SW480 (cell line): ENCODE data around the gene TMED10.
"Not testable (repeated sequence)": the region's sequence is repeated elsewhere in the genome, so short reads cannot be mapped to it uniquely, and the experiment has no call there.

Source experiments
- DNase-seq: peaks from one replicate; pipeline ENCODE4 v3.0.0-alpha.2; 2016; ENCODE audit warnings: low spot score

TMED10 gene

DNA sequence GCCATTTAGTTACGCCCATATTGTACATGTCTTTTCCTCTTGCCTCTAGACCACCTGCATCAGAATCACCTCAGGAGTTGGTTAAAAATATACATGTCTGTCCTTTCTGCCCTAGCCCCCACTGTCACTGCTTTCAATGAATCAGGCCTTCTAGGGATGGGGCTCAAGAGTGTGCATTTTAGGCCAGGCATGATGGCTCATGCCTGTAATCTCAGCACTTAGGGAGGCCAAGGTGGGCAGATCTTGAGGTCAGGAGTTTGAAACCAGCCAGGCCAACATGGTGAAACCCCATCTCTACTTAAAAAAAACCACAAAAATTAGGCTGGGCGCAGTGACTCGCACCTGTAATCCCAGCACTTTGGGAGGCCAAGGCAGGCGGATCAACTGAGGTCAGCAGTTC lies 13.6 kb upstream of the TMED10 start:
- no peak for DNase-seq

DNA sequence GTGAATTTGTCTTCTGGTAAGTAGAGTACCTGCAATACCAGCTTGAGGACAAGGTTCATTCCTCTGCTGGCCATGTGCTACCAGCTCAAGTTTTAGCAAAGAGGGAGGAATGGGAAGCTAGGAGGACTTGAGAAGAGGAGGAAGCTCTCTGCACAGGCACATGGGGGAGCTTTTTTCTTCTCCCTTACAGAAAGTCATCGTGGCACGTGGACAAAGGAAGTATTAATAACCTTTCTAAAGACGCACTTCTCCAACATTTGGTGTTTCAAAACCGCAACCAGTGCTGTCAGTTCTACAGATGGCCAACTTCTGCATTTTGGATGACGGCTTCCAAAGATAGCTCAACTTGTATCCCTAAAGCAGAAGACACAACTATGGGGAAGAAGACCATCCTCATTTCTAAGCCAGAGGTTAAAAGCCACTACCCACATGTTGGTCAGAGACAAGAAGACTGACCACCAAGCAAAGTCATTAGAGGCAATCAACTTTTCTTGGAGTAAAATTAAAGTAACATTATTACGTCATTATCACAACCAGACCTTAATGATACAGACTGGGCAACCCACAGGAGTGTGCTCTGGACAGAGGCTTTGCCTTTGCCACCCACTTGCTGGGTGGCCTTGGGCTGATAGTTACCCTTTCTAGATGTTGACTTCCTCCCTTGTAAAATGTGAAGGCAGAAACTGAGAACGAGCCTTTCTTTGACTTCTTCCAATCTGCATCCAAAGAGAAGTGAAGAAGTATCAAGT lies 12.3 kb upstream of the TMED10 start:
- DNase-seq: no peak

DNA sequence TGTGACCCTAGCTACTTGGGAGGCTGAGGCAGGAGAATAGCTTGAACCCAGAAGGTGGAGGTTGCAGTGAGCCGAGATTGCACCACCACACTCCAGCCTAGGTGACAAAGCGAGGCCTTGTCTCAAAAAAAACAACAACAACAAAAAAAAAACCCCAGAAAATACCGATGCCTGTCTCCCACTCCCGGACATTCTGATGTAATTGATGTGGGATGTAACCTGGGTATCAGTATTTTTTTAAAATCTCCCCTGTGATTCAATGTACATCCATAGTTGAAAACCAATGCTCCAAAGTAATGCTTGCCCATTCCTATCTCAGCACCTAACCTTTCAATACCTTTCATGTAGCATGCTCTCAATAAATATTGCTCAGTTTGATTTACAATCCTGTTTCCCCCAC lies 11.7 kb upstream of the TMED10 start:
- no peak for DNase-seq

DNA sequence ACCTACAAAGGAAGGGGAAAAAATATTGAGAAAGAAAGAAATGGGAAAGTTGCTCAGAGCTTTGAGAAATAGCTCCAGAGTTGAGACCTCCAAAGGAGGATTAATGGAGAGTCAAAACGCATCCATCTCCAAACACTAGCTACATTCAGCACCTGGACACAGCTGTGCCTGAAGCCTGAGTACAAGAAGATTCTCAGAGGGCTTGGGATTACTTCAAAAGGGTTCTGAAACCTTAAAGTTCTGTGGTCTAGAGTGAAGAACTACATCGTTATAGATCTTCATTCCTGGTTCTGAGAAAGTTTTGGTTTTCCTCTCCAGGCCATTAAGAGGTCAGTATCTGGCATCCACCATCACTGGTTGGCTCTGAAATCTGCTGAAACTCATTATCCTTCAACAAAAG lies 10.5 kb upstream of the TMED10 start:
- no peak for DNase-seq

DNA sequence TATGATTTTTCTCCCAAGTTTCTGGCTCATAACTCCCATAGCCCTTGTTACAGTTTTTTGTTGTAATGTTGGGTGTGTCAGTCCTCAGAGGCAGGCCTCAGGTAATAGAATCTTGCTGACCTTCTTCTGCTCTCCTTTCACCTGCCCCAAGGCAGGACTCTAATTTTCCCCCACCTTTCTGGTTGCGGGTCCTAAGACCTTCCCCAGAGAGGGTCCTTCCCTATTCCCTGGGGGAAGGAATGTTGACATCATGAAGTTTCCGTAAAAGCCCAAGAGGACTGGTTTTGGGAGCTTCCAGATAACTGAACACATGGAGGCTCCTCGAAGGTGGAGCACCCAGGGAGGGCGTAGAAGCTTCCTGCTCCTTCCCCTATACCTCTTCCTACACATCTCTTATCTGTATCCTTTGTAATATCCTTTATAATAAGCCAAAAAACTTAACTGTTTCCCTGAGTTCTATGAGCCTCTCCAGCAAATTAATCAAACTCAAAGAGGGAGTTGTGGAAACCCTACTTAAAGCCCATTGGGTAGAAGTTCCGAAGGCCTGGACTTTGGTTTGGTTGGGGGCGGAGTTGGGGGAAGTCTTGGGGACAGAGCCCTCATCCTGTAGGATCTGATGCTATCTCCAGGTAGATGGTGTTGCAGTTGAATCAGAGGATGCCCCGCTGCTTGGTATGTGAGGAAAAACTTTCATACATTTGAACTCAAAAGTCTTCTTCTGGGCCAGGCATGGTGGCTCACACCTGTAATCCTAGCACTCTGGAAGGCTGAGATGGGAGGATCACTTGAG lies 9.0 kb upstream of the TMED10 start:
- DNase-seq: no peak

DNA sequence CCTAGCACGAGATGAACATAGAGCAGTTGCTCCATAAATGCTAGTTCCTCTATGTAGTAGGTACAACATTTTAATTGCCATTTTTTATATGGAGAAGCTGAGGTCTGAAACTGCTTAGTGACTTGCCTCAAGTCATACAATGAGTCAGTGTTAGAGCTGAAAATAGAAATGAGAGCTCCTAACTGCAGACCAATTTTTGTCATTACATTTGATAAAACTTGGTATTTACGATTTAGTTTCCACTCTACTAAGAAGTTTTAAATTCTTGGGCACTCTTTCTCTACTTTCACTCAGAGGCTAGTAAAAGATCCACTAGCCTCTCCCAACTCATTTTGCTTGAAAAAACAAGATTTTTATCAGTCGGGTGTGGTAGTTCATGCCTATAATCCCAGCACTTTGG lies 8.1 kb upstream of the TMED10 start:
- DNase-seq: no peak

DNA sequence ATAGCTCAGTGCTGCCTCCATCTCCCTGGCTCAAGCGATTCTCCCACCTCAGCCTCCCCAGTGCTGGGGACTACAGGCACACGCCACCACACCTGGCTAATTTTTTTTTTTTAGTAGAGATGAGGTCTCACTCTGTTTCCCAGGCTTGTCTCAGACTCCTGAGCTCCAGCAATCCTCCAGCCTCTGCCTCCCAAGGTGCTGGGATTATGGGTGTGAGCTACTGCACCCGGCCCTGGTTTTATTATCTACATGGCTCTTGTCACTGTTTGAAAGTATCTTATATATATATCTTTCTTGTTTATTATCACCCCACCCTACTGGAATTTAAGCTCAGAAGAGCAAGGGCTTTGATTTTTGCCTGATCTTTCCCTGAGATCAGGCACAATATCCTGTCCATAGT lies 7.6 kb upstream of the TMED10 start:
- DNase-seq: no peak

DNA sequence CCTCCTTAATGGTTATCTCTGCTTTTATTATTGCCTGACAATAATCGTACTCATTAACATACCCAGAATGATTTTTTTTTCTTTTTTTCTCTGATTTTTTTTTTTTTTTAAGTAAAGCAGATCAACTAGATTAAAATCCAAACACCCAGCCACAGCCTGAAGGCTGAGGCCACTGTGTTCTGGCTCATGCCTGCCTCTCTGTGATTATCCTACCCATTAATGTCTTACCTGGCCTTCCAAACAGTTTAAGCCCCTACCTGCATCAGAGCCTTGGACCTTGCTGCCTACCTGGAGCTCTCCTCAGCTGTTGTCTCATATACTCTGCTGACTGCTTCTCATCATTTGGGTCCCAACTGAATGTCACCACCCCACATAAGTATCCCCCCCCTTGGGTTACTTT lies 6.8 kb upstream of the TMED10 start:
- DNase-seq: no peak

DNA sequence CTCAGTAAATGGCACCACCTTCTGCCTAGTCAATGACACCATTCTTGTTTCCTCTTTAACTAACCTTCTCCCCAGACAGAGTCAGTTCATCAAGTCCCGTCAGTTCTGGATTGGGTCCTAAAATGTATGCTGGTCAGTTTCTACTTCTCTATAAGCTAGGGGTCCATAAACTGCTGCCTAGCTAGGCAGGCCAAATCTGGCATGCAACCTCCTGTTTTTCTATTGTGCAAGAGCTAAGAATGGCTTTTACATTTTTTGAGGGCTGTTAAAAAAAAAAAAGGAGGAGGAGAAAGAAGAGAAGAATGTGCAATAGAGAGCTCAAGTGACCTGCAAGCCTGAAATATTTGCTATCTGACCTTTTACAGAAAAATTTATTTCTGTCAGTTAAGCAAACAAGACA lies 6.4 kb upstream of the TMED10 start:
- no peak for DNase-seq

DNA sequence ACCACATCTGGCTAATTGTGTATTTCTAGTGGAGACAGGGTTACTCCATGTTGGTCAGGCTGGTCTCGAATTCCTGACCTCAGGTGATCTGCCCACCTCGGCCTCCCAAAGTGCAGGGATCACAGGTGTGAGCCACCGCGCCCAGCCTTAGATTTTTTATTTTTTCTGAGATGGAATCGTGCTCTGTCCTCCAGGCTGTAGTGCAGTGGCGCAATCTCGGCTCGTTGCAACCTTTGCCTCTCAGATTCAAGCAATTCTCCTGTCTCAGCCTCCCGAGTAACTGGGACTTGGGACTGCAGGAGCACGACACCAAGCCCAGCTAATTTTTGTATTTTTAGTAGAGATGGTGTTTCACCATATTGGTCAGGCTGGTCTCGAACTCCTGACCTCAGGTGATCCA lies 5.8 kb upstream of the TMED10 start:
- not testable (repeated sequence) for DNase-seq

DNA sequence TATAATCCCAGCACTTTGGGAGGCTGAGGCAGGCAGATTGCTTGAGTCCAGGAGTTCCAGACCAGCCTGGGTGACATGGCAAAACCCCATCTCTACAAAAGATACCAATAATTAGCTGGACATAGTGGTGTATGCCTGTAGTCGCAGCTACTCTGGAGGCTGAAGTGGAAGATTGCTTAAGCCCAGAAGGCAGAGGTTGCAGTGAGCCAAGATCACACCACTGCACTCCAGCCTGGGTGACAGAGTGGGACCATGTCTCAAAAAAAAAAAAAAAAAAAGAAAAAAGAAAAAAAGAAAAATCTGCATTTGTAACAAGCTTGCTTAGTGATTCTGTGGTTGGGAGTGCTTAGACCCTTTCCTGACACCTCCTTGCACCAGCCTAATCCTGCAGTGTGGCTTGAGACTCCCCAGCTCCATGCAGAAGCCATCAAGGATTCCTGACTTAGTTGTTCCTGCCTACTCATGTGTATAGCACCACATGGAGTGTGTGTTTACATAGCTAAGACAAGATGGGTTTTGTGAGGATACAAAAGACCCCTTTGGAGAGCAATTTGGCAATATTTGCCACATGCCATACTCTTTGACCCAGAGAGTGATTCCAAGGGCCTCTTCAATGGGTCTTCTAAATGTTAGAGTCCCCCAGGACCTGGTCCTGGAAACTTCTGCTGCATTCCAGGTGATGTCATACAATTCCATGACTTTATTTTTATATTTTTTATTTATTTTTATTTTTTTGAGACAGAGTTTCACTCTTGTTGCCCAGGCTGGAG lies 5.1 kb upstream of the TMED10 start:
- DNase-seq: no peak

DNA sequence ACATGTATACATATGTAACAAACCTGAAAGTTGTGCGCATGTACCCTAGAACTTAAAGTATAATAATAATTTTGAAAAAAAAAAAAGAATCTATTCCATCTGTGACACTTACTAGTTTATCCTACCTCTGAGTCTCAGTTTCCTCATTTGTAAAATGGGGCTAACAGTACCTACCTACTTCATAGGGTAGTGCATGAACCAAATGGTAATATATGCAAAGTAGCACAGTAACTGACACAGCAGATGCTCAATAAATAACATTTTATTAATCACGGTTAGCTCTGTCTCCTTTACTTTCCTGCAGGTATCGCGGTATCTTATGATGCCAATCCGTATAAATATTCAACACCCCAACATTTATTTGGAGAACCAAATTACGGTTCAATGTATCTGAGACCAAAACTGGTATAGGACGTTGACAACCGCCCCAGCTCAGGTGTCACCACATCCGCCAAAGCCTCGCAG lies 703 bp downstream of the TMED10 start:
- no peak for DNase-seq

DNA sequence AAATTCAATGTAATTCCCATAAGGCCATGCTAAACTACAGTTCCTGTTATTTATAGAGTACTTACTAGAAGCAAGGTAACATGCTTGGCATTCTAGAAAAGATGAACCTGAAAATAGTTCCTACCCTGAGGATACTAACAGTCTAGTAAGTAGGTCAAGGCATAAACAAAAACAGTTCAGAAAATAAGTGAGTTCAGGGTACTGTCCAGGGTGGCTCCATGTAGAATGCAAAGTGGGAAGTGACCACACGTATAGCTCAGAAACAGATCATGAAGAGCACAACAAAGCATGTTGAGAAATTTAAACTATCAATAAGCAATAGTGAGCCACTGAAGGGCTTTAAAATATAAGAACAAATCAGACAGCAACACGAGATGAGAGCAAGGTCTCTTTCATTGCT lies 2.3 kb downstream of the TMED10 start:
- no peak for DNase-seq

DNA sequence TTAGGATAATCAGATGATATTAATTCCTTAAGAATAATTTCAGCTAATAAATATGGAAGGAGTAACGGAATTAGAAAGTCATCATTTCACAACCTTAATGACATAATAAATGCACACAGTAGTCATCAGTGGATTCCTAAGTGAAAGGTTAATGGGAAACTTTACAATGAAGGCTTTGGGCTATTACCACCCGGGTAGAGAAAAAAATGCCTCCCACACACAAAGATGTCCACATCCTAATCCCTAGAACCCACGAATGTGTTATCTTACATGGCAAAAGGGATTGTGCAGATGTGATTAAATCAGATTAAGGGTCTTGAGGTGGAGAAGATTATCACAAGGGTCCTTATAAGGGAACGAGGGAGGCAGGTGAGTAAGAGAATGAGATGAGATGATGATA lies 5.6 kb downstream of the TMED10 start:
- no peak for DNase-seq

DNA sequence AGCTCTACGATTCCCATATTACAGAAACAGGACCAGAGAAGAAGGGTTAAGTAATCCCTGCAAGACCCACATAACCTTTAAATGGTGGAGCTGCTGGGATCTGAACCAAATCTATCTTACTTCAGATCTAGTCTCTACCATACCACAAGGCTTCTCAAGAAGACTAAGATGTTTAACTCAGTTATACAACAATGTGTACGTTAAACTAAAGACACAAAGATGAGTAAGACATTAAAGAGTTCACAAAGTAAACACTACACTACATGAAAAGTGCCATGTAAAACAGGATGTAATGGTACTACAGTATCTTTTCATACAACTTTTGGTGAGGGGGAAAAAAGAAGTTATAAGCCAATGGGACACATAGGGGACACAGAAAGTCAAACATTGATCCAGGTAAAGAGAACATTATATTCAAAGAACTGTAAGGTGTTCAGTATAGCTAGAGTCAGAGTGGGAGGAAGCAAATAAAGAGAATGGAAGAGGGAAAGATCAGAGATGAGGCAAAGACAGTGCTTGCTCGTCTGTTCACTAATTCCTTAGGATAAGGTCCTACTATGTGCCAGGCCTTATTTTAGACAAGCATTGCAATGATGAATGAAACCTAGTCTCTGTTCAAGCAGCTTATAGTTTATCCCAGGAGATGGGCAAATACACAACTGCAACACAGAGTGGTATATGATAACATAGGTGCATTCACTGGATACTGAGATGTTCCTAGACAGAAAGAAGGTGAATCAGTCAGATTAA lies 7.7 kb downstream of the TMED10 start:
- no peak for DNase-seq

DNA sequence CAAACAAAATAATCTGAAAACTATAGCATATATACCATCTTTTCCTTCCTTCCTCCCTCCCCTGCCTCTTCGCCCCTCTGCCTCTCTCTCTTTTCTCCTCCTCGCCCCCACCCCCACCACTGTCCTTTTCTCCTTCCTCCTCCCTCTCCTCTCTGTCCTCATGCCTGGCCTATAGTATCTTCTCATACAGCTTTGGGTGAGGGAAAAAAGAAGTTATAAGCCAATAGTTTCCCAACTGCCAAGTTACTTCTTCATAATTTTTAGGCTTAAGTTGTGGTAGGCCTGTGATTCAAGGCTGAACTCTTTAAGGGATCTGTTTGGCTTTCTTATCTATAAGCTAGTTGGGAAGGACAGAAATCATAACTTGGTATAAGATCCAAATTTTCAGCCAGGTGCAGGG lies 9.1 kb downstream of the TMED10 start:
- DNase-seq: no peak

DNA sequence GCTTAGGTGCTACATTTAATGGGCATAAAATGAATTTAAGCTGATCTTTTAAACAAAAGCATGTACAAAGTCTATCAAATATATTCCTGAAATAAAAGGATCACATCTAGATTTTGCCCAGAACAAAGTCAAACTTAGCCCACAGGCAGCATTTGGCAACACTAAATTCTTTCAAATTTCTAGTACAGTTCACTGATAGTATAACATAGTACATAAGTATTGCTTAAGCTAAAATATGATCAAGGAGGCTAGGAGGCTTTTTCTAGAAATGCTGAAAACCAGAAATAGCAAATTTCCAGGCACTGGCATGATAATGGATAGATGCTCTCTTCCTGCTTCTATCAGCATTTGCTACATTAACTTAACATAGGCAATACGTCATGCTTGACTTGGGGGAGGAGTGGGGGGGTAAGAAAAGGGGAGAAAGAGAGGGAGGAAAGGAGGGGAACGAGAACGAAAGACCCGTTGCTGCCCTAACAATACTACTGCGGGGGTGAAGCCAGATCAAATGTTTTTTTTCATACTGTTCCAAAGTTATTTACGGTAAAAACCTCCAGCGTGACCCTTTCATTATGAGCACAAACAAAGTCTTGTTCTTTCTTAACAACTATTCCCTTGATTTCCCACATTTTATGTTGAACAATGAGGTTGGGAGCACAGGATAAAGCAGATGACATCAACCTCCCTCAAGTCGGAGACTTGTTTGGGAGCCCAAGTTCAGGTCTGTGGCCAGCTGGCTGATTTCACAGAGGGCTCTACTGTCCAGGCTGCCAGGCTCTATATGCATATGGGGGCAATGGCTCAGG lies 10.6 kb downstream of the TMED10 start:
- DNase-seq: no peak

DNA sequence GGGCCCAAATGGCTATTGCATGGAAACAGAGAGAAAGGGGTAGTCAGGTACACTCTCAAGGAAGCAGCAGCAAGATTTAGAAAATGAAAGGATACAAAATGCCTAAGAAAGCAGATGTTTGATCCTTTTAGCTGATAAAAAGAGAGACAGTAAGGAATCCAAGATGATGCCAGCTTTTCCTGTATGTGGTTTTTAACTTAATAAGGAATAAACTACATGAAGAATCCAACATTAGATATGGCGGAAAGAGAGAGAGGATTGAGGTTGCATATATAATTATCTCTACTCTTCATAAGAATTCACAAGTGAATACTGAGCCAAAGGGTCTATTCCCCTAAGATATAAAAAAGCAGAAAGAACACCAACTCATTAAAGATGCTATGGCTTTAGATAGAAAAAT lies 11.6 kb downstream of the TMED10 start:
- no peak for DNase-seq

DNA sequence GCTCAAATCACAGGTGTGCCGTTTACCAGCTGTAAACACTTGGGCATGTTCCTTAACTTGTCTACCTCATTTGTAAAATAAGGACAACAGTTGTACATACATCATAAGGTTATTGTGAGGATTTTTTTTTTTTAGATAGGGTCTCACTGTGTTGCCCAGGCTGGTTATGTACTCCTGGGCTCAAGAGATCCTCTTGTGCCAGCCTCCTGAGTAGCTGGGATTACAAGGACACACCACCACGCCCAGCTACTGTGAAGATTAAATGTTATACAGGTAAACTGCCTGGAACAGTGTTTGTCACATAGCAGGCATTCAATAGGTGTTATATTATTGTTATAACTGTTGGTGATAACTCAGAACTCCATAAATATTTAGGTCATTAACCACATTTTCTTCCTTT lies 12.7 kb downstream of the TMED10 start:
- DNase-seq: no peak

DNA sequence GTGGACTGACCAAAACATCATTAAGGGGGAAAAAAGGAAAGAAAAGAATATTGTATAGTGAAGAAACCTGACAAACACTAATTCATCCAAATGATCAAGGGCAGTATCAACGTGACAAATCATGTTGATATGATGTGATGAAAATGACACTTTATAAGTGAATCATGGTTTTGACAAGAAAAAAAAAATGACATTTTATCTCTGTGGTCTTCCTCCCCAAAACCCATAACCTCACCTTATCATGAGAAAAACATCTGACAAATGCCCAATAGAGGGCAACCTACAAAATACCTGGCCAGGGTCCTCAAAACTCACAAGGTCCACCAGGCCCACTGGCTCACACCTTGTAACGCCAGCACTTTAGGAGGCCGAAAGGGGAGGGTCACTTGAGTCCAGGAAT lies 13.8 kb downstream of the TMED10 start:
- DNase-seq: no peak
